Lung (tissue), 12 donors: Measurements from ENCODE around the gene ALDH16A1. TPM values are rescaled to one million over a fixed set of nuclear protein-coding genes. Genes with fewer than 3 reads are reported as not detected.

Experiments
- ATAC-seq: fragments of 200-7000 bp; cut with Tn5 transposase; one replicate; pipeline ENCODE4 v1.9.1; 2020; ENCODE audit warnings: moderate number of reproducible peaks; ENCODE audit not compliant: insufficient read depth, low FRiP score
- DNase-seq, 3 donors: peaks; one replicate each; pipeline ENCODE4 v3.0.0-alpha.2; 2013 to 2017
- H3K27ac ChIP-seq, 2 donors: one replicate each; pipeline ENCODE4 v1.5.1; 2013; ENCODE audit warnings: mild to moderate bottlenecking in 2 of 2, moderate library complexity in 2 of 2, control low read depth in 1 of 2, inconsistent platforms in 1 of 2, low read depth in 1 of 2, low read length in 1 of 2
- H3K27me3 ChIP-seq, 3 donors: one replicate each; pipeline ENCODE4 v1.5.1; 2013; ENCODE audit warnings: low read length in 2 of 3; ENCODE audit not compliant: control insufficient read depth in 3 of 3, insufficient read depth in 3 of 3
- H3K36me3 ChIP-seq, 4 donors: one replicate each; pipeline ENCODE4 v1.5.1; 2013; ENCODE audit warnings: low read length in 4 of 4, mild to moderate bottlenecking in 1 of 4, moderate library complexity in 1 of 4; ENCODE audit not compliant: control insufficient read depth in 4 of 4, insufficient read depth in 4 of 4
- H3K4me1 ChIP-seq, 5 donors: one replicate each; pipeline ENCODE4 v1.5.1; 2013; ENCODE audit warnings: low read length in 5 of 5, mild to moderate bottlenecking in 2 of 5, moderate library complexity in 1 of 5; ENCODE audit not compliant: control insufficient read depth in 5 of 5, insufficient read depth in 5 of 5
- H3K4me3 ChIP-seq: one replicate; pipeline ENCODE4 v1.5.1; 2013; ENCODE audit warnings: mild to moderate bottlenecking, control low read depth, moderate library complexity
- H3K9ac ChIP-seq, 2 donors: one replicate each; pipeline ENCODE4 v1.5.1; 2013; ENCODE audit warnings: low read length in 2 of 2, control low read depth in 1 of 2; ENCODE audit not compliant: insufficient read depth in 1 of 2
- H3K9me3 ChIP-seq, 4 donors: one replicate each; pipeline ENCODE4 v1.5.1; 2013; ENCODE audit warnings: low read length in 3 of 4, mild to moderate bottlenecking in 1 of 4, moderate library complexity in 1 of 4; ENCODE audit not compliant: control insufficient read depth in 4 of 4, insufficient read depth in 3 of 4
- WGBS, 2 donors: extraction: QIAGEN DNeasy Blood & Tissue Kit; methylation state at CpG; one replicate each; pipeline ENCODE4 v1.1.7; 2013; 5-methylcytosine and 5-hydroxymethylcytosine counted together
- polyA plus RNA-seq, 2 donors: library from polyadenylated mRNA; stranded (reverse); fragments of 200-250 nt; gene quantifications; one replicate each; pipeline ENCODE4 v1.2.1, GENCODE V29; 2013
- total RNA-seq, 2 donors: library from RNA; depleted of rRNA in 1 of 2; stranded (reverse); fragments of >200 nt in 1 of 2; gene quantifications; one replicate each; pipeline ENCODE4 v1.2.1, GENCODE V29; 2014 to 2021
- TF ChIP-seq, protein P1 (sequence below): IDR thresholded peaks from 2 replicates; pipeline ENCODE4 v1.5.1; 2012; ENCODE audit warnings: mild to moderate bottlenecking; ENCODE audit errors: control extremely low read depth, extremely low read depth
- donor health status: control.
- donor health status: control.
- donor health status: Bipolar disorder and iron deficiency.
- donor health status: healthy.
- donor health status: DM: yes; HTN: yes; CAD: no.

The ALDH16A1 gene
- total and polyA plus RNA-seq, 4 donors = 21.1 to 53.3 (median 37.4) TPM

DNA sequence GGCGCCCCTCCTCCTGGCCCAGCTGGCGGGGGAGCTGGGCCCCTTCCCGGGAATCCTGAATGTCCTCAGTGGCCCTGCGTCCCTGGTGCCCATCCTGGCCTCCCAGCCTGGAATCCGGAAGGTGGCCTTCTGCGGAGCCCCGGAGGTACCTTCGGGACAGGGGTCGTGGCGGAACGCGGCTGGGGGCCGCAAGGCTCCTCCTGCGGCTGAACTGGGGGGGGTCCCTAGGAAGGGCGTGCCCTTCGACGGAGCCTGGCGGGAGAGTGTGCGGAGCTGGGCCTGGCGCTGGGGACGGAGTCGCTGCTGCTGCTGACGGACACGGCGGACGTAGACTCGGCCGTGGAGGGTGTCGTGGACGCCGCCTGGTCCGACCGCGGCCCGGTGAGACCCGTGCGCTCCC lies 8.6 kb downstream of the ALDH16A1 start:
- H3K4me3 ChIP-seq = no peak overlapping the region
- no peaks in the 10 kb centered on the region for H3K9me3 ChIP-seq
- DNase-seq = no peak
- peaks cover 0 to 44% (median 1%) of the 10 kb centered on the region in 4 donors for H3K36me3 ChIP-seq
- H3K27me3 ChIP-seq = no peaks in the 10 kb centered on the region
- TF ChIP-seq, protein P1, sequence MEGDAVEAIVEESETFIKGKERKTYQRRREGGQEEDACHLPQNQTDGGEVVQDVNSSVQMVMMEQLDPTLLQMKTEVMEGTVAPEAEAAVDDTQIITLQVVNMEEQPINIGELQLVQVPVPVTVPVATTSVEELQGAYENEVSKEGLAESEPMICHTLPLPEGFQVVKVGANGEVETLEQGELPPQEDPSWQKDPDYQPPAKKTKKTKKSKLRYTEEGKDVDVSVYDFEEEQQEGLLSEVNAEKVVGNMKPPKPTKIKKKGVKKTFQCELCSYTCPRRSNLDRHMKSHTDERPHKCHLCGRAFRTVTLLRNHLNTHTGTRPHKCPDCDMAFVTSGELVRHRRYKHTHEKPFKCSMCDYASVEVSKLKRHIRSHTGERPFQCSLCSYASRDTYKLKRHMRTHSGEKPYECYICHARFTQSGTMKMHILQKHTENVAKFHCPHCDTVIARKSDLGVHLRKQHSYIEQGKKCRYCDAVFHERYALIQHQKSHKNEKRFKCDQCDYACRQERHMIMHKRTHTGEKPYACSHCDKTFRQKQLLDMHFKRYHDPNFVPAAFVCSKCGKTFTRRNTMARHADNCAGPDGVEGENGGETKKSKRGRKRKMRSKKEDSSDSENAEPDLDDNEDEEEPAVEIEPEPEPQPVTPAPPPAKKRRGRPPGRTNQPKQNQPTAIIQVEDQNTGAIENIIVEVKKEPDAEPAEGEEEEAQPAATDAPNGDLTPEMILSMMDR = no peak
- ATAC-seq = no peak
- no peak overlapping the region for H3K9ac ChIP-seq
- WGBS, 2 donors = 95 to 98% methylated on average over 37 of the region's 37 CpGs
- H3K27ac ChIP-seq = no peak overlapping the region
- peaks cover 0 to 12% (median 5%) of the 10 kb centered on the region in 5 donors for H3K4me1 ChIP-seq

DNA sequence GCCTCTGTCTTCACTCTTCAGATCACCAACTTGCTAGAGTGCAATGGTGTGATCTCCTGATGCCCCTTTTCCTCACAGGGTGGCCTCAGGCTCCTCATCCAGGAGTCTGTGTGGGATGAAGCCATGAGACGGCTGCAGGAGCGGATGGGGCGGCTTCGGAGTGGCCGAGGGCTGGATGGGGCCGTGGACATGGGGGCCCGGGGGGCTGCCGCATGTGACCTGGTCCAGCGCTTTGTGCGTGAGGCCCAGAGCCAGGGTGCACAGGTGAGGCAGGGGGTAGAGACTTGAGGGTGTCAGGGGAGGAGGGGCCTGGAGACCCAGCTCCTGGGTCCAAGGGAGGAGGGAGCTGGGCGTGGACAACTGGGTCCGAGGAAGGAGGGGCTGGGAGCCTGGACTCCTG lies 9.5 kb downstream of the ALDH16A1 start:
- no peak for ATAC-seq
- Histone ChIP-seq H3K9ac (no peak overlapping the region), H3K27me3 (no peaks in the 10 kb centered on the region), H3K4me1 (peaks cover 0 to 8% (median 5%) of the 10 kb centered on the region in 5 donors), H3K36me3 (peaks cover 0 to 44% (median 1%) of the 10 kb centered on the region in 4 donors), H3K9me3 (no peaks in the 10 kb centered on the region), H3K4me3 (no peak overlapping the region), H3K27ac (no peak overlapping the region)
- DNase-seq = no peak
- whole genome bisulfite sequencing, 2 donors = 89 to 90% methylated on average over 12 of the region's 12 CpGs
- TF ChIP-seq, protein P1 = no peak

DNA sequence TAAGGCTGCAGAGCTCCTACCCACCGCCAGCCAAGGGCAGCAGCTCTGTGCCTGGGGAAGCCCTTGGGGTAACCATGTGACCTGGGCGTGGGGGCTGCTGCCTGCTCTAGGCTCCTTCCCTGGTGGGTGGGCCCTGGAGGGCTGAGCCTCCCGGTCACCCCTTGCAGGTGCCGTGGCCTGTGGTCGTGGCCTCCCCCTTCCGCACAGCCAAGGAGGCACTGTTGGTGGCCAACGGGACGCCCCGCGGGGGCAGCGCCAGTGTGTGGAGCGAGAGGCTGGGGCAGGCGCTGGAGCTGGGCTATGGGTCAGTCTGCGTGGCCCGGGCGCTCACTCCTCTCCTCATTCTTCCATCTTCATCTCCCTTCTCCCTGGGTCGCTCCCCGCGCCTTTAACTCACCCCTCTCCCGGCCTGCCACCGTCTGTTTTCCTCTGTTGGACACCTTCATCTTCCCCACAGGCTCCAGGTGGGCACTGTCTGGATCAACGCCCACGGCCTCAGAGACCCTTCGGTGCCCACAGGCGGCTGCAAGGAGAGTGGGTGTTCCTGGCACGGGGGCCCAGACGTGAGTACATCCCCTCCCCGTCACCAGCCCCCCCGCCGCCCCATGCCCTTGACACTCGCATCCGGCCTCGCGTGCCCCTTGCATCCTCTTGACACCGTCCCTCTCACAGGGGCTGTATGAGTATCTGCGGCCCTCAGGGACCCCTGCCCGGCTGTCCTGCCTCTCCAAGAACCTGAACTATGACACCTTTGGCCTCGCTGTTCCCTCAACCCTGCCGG lies 11.1 kb downstream of the ALDH16A1 start:
- no peak for ATAC-seq

More for the DNA sequence above, 11.1 kb downstream of the ALDH16A1 start:
- peaks cover 0 to 42% (median 1%) of the 10 kb centered on the region in 4 donors for H3K36me3 ChIP-seq
- H3K27me3 ChIP-seq = no peaks in the 10 kb centered on the region
- peaks cover 0 to under 1% (median 0%) of the 10 kb centered on the region in 5 donors for H3K4me1 ChIP-seq
- TF ChIP-seq, protein P1 = no peak
- no peak for DNase-seq
- no peak overlapping the region for H3K4me3 ChIP-seq
- no peaks in the 10 kb centered on the region for H3K9me3 ChIP-seq
- no peak overlapping the region for H3K9ac ChIP-seq
- no peak overlapping the region for H3K27ac ChIP-seq
- 94 to 95% methylated on average over 35 to 39 of the region's 39 CpGs for WGBS, 2 donors
